ENCODE data around the gene RETREG1.

DNA sequence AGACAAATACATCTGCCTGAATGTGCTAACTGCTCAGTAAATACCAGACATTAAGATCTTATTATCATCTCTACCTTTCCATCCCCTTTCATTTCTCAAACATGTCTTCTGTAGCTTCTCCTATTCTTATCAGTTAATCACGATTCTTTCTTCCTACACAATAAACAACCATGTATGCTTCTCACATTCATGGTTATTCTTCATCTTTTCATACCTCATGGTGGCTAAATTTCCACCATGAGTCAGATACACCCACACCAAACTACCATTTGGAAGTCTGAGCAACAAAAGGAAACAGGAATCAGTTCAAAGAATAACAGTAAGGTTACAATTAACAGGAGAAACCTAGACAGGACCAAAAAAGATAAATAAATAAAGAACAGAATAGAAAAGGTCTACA lies 158.9 kb downstream of the RETREG1 start:
- TF ChIP-seq CTCF (conservative IDR thresholded peaks at IDR 0.05): no peak
- no peak for TF ChIP-seq ZFX (IDR thresholded peaks at IDR 0.05)

All from C4-2B (cell line).